ENCODE results near the gene VWA2. TPM values are rescaled to one million over a fixed set of nuclear protein-coding genes. Genes with fewer than 3 reads are reported as not detected.

Gene VWA2
- polyA plus RNA-seq, 2 of the 4 experiments (the other 2 are of a cell fraction): not detected

DNA sequence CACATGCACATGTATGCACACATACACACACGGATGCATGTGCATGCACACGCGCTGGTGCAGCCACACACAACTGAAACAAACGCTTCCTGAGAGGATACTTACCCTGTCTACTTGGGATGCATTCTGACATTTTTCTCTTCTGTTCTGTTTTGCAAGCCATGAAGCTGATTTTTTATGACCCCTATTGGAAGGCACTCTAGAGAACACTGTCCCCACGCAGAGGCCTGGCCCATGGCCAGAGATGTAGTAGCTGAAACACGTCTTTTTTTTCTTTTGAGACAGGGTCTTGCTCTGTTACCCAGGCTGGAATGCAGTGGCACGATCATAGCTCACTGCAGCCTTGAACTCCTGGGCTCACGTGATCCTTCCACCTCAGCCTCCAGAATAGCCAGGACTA is 47.9 kb downstream of the VWA2 start (continued):
- TF ChIP-seq, protein P1, sequence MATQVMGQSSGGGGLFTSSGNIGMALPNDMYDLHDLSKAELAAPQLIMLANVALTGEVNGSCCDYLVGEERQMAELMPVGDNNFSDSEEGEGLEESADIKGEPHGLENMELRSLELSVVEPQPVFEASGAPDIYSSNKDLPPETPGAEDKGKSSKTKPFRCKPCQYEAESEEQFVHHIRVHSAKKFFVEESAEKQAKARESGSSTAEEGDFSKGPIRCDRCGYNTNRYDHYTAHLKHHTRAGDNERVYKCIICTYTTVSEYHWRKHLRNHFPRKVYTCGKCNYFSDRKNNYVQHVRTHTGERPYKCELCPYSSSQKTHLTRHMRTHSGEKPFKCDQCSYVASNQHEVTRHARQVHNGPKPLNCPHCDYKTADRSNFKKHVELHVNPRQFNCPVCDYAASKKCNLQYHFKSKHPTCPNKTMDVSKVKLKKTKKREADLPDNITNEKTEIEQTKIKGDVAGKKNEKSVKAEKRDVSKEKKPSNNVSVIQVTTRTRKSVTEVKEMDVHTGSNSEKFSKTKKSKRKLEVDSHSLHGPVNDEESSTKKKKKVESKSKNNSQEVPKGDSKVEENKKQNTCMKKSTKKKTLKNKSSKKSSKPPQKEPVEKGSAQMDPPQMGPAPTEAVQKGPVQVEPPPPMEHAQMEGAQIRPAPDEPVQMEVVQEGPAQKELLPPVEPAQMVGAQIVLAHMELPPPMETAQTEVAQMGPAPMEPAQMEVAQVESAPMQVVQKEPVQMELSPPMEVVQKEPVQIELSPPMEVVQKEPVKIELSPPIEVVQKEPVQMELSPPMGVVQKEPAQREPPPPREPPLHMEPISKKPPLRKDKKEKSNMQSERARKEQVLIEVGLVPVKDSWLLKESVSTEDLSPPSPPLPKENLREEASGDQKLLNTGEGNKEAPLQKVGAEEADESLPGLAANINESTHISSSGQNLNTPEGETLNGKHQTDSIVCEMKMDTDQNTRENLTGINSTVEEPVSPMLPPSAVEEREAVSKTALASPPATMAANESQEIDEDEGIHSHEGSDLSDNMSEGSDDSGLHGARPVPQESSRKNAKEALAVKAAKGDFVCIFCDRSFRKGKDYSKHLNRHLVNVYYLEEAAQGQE (IDR thresholded peaks at IDR 0.05): no peak

DNA sequence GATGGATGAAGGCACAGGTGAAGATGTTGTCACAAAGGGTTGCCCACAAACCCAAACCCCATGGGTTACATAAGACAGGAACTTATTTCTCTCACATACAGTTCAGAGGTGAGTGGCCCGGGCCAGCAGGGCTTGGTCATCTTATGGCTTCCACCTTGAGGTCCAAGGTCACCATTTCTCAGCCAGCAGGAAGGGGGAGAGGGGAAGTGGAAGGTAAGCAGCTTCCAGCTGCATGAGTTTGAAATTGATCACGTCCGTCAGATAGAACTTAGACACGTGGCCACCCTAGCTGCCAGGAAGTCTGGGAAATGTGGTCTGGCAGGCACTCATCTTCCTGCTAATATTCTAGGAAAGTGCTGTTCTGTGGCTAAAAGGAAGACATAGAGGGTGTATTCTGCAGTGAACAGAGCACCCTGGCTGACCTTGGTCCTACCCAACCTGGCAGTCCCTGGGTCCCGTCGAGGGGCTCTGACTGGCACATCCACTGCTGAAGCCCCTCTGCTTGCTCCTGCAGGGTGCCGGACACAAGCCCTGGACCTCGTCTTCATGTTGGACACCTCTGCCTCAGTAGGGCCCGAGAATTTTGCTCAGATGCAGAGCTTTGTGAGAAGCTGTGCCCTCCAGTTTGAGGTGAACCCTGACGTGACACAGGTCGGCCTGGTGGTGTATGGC is 49.5 kb downstream of the VWA2 start:
- H3K4me1 ChIP-seq: no peaks in the 10 kb centered on the region
- ChIA-PET CTCF (interaction anchor here (1.3 to 5.8 kb wide), 4 partner anchors 15 to 59 kb away, joined by 3 to 31 read pairs (median 7); no protein-coding TSS in a partner anchor), POLR2A (no interaction called here)
- H3K9me3 ChIP-seq: no peaks in the 10 kb centered on the region
- no peak for DNase-seq (ENCODE audit: low read depth in 1 of 2, low spot score in 1 of 2)
- 87% methylated on average over 11 of the region's 11 CpGs for WGBS (ENCODE audit: missing lambda C conversion rate)
- H3K4me2 ChIP-seq: no peak overlapping the region
- no peak for FAIRE-seq
- ATAC-seq: no peak
- H3K27ac ChIP-seq: no peak overlapping the region
- TF ChIP-seq CBX8 (IDR thresholded peaks at IDR 0.05): no peak
- TF ChIP-seq RNF2 (IDR thresholded peaks at IDR 0.05; ENCODE audit: borderline replicate concordance, low read depth): no peak
- H3K4me3 ChIP-seq: no peak overlapping the region

DNA sequence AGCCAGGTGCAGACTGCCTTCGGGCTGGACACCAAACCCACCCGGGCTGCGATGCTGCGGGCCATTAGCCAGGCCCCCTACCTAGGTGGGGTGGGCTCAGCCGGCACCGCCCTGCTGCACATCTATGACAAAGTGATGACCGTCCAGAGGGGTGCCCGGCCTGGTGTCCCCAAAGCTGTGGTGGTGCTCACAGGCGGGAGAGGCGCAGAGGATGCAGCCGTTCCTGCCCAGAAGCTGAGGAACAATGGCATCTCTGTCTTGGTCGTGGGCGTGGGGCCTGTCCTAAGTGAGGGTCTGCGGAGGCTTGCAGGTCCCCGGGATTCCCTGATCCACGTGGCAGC is 50.0 kb downstream of the VWA2 start:
- ChIA-PET POLR2A (no interaction called here), CTCF (interaction anchor here (0.8 to 5.8 kb wide), 4 partner anchors 15 to 21 kb away, joined by 3 to 31 read pairs (median 6); no protein-coding TSS in a partner anchor)
- no peaks in the 10 kb centered on the region for H3K9me3 ChIP-seq
- no peak overlapping the region for H3K27ac ChIP-seq
- no peak overlapping the region for H3K4me3 ChIP-seq
- DNase-seq (ENCODE audit: low read depth in 1 of 2, low spot score in 1 of 2) (no peak), FAIRE-seq (no peak), ATAC-seq (no peak)
- TF ChIP-seq EHF (CRISPR knock-in tag; IDR thresholded peaks at IDR 0.05): no peak
- no peak for TF ChIP-seq FOSL2 (IDR thresholded peaks at IDR 0.05)
- TF ChIP-seq FOSL2 (CRISPR knock-in tag; IDR thresholded peaks at IDR 0.05): no peak
- TF ChIP-seq CHD2 (IDR thresholded peaks at IDR 0.05; ENCODE audit: low read length, partially characterized antibody): no peak
- no peak for TF ChIP-seq EHMT2 (IDR thresholded peaks at IDR 0.05; ENCODE audit: low read depth)
- TF ChIP-seq KDM5A (IDR thresholded peaks at IDR 0.05): no peak
- no peak for TF ChIP-seq HDAC2 (IDR thresholded peaks at IDR 0.05)
- no peak for TF ChIP-seq MYC (IDR thresholded peaks at IDR 0.05; ENCODE audit: borderline replicate concordance, low read length)
- TF ChIP-seq, protein P2, sequence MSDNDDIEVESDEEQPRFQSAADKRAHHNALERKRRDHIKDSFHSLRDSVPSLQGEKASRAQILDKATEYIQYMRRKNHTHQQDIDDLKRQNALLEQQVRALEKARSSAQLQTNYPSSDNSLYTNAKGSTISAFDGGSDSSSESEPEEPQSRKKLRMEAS (IDR thresholded peaks at IDR 0.05): no peak
- TF ChIP-seq, protein P3, sequence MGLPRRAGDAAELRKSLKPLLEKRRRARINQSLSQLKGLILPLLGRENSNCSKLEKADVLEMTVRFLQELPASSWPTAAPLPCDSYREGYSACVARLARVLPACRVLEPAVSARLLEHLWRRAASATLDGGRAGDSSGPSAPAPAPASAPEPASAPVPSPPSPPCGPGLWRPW (IDR thresholded peaks at IDR 0.05): no peak
- no peak for TF ChIP-seq BHLHE40 (IDR thresholded peaks at IDR 0.05; ENCODE audit: low read depth, low read length)
- no peak for TF ChIP-seq NPAS2 (CRISPR knock-in tag; IDR thresholded peaks at IDR 0.05; ENCODE audit: borderline replicate concordance)
- no peak for TF ChIP-seq KDM1A (IDR thresholded peaks at IDR 0.05; ENCODE audit: low read depth)
- TF ChIP-seq ZFP36 (IDR thresholded peaks at IDR 0.05; ENCODE audit: borderline replicate concordance, partially characterized antibody): no peak
- TF ChIP-seq, protein P4, sequence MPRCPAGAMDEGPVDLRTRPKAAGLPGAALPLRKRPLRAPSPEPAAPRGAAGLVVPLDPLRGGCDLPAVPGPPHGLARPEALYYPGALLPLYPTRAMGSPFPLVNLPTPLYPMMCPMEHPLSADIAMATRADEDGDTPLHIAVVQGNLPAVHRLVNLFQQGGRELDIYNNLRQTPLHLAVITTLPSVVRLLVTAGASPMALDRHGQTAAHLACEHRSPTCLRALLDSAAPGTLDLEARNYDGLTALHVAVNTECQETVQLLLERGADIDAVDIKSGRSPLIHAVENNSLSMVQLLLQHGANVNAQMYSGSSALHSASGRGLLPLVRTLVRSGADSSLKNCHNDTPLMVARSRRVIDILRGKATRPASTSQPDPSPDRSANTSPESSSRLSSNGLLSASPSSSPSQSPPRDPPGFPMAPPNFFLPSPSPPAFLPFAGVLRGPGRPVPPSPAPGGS (IDR thresholded peaks at IDR 0.05): no peak
- no peak for TF ChIP-seq POLR2A (IDR thresholded peaks at IDR 0.05; ENCODE audit: low read length)
- no peak for TF ChIP-seq TP53 (CRISPR knock-in tag; IDR thresholded peaks at IDR 0.05)
- 83% methylated on average over 9 of the region's 16 CpGs for WGBS (ENCODE audit: missing lambda C conversion rate)
- no peak overlapping the region for H3K4me2 ChIP-seq
- H3K4me1 ChIP-seq: no peaks in the 10 kb centered on the region

Measured in A549 (cell line).